Lower leg skin (tissue), 3 donors: Measurements from ENCODE around the gene VSIG1.

ENCODE experiments used
- CTCF ChIP-seq, 3 donors: fragments of 450-650 bp; IDR thresholded peaks; one replicate each; pipeline ENCODE4 v1.5.1; 2016; ENCODE audit warnings: antibody characterized with exemption in 3 of 3, mild to moderate bottlenecking in 3 of 3, moderate library complexity in 2 of 3
- POLR2A ChIP-seq, 2 donors: fragments of 450-650 bp; IDR thresholded peaks; one replicate each; pipeline ENCODE4 v1.6.1; 2016 to 2017; ENCODE audit warnings: antibody characterized with exemption in 2 of 2, mild to moderate bottlenecking in 1 of 2, moderate library complexity in 1 of 2

- no peak for TF ChIP-seq CTCF (IDR thresholded peaks at IDR 0.05)
- TF ChIP-seq POLR2A (IDR thresholded peaks at IDR 0.05) = no peak
These were observed 8.4 kb upstream of the VSIG1 start for GRCh38 chrX:108036298-108036973.
